VCaP (cell line): Measurements from ENCODE around the gene FBXO22.
A peak's percentile ranks its signal among the peaks of the same experiment; 100 is the strongest.
"Not testable (repeated sequence)": the region's sequence is repeated elsewhere in the genome, so short reads cannot be mapped to it uniquely, and the experiment has no call there.

Source experiments
- H3K27ac ChIP-seq: fragments of 450-650 bp; 2 replicates; pipeline ENCODE4 v1.5.1; 2017
- TF ChIP-seq, protein P1 (sequence below): fragments of 450-650 bp; conservative IDR thresholded peaks from 2 replicates; pipeline ENCODE4 v1.5.1; 2017; ENCODE audit warnings: mild to moderate bottlenecking, moderate library complexity

Gene FBXO22

DNA sequence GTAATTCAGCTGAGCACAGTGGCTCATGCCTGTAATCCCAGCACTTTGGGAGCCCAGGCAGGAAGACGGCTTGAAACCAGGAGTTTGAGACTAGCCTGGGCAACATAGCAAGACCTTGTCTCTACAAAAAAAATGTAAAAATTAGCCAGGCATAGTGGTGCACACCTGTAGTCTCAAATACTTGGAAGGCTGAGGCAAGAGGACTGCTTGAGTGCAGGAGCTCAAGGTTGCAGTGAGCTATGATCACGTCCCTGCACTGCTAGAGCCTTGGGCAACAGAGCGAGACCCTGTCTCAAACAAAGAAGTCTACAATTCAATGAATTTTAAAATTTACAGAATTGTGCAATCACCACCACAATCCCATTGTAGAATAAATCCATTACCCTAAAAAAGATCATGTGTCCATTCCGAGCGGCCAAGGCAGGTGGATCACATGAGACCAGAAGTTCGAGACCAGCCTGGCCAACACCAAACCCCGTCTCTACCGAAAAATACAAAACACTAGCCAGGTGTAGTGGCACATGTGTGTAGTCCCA is 45.2 kb downstream of the FBXO22 start:
- no peak overlapping the region for H3K27ac ChIP-seq
- TF ChIP-seq, protein P1, sequence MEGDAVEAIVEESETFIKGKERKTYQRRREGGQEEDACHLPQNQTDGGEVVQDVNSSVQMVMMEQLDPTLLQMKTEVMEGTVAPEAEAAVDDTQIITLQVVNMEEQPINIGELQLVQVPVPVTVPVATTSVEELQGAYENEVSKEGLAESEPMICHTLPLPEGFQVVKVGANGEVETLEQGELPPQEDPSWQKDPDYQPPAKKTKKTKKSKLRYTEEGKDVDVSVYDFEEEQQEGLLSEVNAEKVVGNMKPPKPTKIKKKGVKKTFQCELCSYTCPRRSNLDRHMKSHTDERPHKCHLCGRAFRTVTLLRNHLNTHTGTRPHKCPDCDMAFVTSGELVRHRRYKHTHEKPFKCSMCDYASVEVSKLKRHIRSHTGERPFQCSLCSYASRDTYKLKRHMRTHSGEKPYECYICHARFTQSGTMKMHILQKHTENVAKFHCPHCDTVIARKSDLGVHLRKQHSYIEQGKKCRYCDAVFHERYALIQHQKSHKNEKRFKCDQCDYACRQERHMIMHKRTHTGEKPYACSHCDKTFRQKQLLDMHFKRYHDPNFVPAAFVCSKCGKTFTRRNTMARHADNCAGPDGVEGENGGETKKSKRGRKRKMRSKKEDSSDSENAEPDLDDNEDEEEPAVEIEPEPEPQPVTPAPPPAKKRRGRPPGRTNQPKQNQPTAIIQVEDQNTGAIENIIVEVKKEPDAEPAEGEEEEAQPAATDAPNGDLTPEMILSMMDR: no peak

DNA sequence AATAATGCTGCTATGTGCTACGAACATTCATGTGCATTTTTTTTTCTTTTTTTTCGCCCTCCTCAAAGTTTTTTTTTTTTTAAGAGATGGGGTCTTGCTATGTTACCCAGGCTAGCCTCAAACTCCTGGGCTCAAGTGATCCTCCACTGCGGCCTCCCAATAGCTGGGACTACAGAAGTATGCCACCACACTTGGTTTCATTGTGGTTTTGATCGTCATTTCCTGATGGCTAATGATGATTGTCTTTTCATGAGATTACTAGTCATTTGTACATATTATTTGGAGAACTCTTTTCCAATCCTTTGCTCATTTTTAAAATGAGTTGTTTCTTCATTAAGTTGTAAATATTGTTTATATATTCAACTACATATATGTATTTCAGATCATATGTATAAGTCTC is 48.8 kb downstream of the FBXO22 start:
- TF ChIP-seq, protein P1: no peak
- no peak overlapping the region for H3K27ac ChIP-seq

DNA sequence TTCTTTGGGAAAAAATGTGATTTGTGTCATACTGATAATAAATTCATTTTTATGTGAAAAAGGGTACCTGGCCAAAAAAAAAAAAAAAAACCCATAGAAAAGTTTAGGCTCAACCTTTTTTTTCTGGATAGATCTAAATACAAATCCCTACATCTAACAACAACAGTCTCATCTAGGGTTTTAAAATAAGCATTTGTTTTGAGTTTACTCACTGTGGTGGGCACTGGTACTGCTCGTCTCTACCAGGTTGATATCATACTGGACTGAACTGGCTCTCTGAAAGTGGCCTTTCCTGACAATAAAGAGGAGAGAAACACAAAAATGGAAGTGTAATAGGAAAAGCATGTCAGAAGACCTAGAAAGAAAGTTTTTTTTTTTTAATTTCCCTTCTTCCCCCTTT is 52.0 kb downstream of the FBXO22 start:
- H3K27ac ChIP-seq: no peak overlapping the region
- TF ChIP-seq, protein P1: no peak; the same call in 1 of the 2 replicates

DNA sequence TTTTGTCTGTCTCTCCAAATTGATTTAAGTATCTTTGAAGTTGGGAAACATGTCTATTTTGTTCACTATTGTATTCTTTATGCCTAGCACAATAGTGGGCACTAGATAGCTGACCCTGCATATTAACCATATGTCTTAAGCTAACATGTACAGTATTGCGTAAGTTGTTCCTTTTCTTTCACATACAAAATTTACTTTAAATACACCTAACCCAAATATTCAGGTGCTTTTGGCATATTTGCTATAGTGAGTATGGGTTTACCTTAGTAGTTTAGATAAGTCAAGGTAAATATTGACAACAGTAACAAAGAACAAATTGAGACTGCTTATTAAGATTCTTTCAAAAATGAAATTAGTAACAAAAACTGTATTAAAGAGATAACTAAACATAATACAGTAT is 57.7 kb downstream of the FBXO22 start:
- H3K27ac ChIP-seq: peak overlapping the region; percentile 11; the same call in 1 of the 2 replicates
- TF ChIP-seq, protein P1: no peak

DNA sequence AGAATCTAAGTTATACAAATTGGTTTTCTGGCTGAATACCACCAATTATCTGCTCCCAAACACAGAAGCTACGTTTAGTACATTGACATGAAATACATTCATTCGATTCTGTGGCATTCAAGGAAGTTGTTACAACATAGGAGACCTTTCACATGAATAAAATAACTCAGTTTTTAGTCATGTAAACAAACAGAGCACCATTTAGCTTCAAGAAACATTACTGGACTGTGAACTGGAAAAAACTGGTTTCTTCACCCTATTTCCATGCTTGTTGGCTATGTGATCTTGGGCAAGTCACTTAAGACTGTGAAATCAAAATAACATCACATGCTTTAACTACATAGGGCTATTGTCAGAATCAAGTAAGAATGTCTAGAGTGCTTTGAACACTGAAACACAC is 62.4 kb downstream of the FBXO22 start:
- TF ChIP-seq, protein P1: no peak
- H3K27ac ChIP-seq: peak overlapping the region; percentile 64

DNA sequence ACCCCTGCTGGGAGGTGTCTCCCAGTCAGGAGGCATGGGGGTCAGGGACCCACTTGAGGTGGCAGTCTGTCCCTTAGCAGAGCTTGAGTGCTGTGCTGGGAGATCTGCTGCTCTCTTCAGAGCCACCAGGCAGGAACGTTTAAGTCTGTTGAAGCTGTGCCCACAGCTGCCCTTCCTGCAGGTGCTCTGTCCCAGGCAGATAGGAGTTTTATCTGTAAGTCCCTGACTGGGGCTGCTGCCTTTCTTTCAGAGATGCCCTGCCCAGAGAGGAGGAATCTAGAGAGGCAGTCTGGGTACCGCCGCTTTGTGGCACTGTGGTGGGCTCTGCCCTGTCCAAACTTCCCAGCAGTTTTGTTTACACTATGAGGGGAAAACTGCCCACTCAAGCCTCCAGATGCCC is 73.1 kb downstream of the FBXO22 start:
- H3K27ac ChIP-seq: not testable (repeated sequence)

DNA sequence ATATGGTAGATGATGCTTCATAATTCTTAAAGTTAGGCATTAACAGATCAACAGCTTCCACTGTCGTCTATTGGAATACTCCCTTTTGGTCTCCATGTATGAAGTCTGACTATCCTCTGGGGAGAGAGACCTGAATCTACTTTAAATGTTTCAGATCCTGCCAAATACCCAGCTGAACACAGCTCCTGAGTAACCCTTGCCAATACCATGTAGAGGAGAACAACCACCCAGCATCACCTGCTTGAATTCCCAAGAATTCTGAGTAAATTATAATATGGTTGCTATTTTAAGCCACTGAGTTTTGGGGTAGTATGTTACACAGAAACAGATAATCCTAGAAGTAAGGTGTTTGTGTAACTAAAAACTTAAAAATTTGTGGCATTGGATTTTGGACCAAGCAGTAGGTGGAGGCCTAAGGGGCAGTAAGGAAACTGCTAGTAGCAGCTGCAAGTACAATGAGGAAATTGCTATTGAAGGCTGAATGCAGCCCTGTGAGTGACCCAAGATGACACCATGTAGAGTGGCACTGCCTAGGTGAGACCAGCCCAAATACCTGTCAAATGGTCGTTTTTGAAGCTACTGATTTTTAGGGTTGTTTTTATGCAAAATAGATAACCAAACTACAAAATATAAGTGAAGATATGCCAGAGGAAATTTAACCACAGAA is 77.6 kb downstream of the FBXO22 start:
- TF ChIP-seq, protein P1: no peak
- H3K27ac ChIP-seq: peak overlapping the region; percentile 64; the same call in 1 of the 2 replicates

DNA sequence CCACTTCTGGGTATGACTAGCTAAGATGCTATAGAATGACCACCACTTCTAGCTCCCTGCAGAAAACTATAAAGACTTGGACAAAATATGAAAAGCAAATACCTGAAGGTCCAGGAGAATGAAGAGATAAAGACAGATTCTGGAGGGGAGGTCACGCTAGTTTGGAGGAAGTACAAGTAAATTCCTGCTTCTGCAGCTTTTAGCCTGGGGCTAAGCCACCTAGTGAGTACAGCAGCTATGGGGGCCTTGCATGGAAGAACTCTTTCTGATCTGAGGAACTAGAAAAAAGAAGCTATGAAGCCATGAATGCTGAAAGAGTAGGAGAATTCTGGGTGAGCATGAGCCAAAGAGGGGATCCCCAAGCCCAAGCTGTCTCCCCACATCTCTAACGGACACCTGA is 78.8 kb downstream of the FBXO22 start:
- TF ChIP-seq, protein P1: no peak
- peak overlapping the region; percentile 64 for H3K27ac ChIP-seq

DNA sequence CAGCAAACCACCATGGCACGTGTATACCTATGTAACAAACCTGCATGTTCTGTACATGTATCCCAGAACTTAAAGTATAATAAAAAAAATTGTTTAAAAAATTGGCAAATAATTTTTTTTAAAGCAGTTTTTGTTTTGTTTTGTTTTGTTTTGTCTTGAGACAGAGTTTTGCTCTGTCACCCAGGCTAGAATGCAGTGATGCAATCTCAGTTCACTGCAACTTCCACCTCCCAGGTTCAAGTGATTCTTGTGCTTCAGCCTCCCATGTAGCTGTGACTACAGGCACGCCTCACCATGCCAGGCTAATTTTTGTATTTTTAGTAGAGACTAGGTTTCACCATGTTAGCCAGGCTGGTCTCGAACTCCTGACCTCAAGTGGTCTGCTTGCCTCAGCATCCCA is 81.0 kb downstream of the FBXO22 start:
- not testable (repeated sequence) for H3K27ac ChIP-seq
